HG02588 (cell line): ENCODE data around the gene SETD2.
"Not testable (repeated sequence)": the region's sequence is repeated elsewhere in the genome, so short reads cannot be mapped to it uniquely, and the experiment has no call there.

Experiments
- ATAC-seq: cut with Tn5 transposase; IDR thresholded peaks from one replicate; pipeline ENCODE4 v1.9.1; 2021; ENCODE audit warnings: mild to moderate bottlenecking, moderate library complexity; ENCODE audit not compliant: unreplicated experiment

Gene SETD2

DNA sequence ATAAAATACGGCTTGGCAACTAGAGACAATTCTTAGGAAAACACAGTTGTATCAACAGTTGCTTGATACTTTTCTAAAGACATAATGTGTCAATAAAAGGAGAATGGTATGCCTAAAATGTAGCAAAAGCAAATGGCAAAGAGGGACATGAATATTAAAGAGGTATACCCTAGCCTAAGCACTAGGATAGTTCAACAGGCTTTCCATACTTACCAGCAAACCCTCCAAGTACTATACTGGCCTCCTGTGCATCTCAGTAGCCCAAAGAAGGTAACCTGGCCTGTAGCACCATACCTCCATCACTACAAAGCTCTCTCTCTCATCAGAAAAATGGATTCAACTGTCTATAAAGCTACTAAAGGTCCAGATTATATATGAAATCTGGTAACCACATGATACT lies 7.5 kb downstream of the SETD2 start:
- ATAC-seq, result no peak

DNA sequence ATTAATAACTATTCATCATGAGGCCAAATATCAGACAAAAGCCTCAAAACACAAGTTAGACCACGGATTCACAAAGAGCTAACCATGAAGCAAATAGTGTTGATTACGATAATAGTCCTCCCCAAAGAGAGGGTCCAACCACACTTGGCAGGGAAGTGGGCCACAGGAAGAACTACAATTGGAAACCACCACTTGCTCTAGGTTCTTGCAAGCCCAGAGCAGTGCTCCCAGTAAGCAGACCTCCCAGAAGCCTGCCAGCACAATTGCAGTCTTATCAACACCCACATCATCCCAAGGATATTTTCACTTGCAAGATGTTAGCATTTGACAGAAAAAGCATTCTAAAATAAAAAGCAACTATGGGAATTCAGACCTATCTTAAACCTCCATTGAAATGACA lies 11.3 kb downstream of the SETD2 start:
- ATAC-seq, result no peak

DNA sequence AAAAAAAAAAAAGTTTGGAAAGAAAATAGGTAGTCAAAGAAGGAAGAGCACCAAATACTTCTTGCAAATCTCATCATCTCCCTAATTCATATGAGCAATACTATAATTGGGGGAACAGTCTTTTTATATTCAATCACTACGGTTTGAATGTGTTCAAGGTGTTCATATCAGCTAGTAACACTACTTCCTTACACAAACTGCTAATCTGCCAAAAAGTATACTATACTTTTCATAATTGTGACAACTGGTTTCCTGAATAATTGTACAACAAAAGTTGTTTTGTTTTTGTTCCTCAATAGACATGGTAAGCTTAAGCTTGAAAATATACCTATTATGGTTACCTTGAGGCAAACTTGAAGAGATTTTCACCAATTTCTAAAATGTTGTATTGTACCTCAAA lies 12.1 kb downstream of the SETD2 start:
- ATAC-seq, result no peak

DNA sequence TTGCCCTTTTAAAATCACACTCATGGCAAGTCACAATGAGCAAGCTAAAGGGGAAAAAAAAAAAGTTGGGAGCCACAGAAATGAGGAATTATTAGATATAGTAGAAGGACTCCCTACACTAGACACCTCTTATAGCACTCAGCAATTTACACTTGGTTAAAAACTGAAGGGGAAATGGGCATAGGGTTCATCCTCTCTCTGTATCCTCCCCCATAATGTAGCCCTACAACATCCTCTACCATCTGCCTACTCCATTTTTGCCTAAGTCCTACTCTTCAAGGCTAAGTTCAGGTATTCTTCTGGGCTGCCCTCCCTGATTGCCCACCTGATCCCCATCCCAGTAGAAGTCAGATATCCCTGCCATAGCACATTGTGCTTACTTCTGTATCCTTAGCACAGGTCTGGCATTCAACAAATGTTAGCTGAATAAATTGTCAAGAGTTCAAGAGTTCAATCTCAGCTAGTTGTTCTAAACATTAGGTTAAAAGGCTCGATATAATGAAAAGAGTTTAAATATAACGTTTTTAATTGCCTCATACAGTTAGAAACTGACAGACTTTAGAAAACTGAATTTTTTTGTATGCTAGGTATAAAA lies 14.5 kb downstream of the SETD2 start:
- no peak for ATAC-seq

DNA sequence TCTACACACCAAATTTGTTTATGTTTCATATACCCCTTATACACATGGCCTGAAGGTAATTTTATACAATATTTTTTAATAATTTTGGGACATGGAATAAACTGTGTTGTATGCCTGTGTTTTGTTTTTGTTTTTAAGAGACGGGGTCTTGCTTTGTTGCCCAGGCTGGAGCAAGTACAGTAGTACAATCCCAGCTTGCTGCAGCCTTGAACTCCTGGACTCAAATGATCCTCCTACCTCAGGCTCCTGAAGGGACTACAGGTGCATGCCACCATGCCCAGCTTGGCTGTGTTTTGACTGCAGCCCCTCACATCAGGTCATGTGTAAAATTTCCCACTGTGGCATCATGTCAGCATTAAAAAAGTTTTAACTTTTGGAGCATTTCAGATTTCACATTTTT lies 18.6 kb downstream of the SETD2 start:
- ATAC-seq, result no peak

DNA sequence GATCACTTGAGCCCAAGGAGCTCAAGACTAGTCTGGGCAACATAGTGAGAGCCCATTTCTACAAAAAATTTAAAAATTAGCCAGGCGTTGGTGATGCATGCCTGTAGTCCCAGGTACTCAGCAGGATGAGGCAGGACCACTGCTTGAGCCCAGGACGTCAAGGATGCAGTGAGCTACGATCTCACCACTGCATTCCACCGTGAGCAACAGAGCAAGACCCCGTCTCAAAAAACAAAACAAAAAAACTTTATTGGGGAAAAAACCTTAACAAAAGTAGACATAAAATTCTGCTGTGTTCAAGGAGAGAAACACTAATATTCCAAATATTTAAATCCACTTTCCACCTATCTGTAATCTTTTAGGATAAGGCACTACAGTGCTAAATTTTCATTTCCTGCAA lies 20.8 kb downstream of the SETD2 start:
- ATAC-seq, result no peak

DNA sequence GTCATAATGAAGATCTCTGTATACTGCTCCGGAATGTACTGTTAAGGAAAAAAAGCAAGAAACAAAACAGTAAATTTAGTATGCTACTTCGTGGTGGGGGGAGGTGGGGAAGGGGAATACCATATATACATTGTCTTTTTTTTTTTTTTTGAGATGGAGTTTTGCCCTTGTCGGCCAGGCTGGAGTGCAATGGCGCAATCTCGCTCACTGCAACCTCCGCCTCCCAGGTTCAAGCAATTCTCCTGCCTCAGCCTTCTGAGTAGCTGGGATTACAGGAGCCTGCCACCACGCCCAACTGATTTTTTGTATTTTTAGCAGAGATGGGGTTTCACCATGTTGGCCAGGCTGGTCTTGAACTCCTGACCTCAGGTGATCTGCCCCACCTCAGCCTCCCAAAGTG lies 21.4 kb downstream of the SETD2 start:
- not testable (repeated sequence) for ATAC-seq

DNA sequence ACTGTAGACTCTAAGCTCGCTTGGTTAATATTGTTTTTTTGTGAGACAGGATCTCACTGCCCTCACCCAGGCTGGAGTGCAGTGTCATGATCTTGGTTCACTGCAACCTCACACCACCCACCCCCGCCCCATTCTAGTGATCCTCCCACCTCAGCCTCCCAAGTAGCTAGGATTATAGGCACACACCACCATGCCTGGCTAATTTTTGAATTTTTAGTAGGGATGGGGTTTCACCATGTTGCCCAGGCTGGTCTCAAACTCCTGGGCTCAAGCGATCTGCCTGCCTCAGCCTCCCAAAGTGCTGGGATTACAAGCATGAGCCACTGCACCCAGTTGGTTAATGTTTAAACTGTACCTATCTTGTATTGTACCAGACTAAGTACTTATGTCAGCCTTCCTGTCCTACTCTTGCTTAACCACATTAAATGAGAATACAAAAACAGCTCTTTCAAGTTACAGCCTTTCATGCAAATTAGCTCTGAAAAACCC lies 22.9 kb downstream of the SETD2 start:
- ATAC-seq, result peak; percentile 81

DNA sequence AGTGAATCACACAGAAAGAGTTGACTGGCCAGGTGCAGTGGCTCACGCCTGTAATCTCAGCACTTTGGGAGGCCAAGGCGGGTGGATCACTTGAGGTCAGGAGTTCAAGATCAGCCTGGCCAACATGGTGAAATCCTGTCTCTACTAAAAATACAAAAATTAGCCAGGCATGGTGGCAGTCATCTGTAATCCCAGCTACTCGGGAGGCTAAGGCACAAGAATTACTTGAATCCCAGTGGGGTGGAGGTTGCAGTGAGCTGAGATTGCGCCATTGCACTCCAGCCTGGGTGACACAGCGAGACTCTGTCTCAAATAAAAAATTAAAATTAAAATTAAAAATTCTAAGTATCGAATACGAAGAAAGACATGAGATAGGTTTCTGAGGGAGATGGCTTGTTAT lies 23.4 kb downstream of the SETD2 start:
- ATAC-seq, result not testable (repeated sequence)

DNA sequence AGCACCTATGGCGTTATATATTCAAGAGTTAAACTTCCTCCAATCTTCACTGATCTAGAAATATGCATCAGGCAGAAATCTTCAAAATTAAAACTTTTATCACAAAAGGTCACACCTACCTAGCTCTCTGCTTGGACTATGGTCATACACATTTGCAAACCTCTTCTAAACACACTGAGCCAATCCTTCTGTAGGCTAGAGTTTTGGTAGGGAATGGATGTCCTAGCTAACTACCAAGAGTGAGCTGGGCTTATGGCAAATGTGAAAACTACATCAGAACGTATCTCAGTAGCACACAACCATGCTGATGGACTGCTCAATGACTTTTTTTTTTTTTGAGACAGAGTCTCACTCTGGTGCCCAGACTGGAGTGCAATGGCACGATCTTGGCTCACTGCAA lies 29.6 kb downstream of the SETD2 start:
- no peak for ATAC-seq

DNA sequence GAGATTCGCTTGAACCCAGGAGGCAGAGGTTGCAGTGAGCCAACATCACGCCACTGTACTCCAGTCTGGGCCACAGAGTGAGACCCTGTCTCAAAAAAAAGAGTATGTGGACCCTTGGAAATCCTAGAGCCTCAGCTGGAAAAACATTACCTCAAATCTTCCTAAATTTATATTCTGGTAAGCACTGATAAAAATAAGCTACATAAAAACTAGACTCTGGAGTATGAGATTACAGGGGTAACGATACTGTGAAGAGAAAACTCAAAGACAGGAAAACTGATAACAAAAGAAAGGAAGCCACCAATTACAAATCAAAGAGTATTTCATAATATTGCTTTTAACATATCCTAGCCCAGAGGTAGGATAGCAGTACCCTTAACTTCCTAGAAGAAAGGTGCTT lies 30.3 kb downstream of the SETD2 start:
- no peak for ATAC-seq

DNA sequence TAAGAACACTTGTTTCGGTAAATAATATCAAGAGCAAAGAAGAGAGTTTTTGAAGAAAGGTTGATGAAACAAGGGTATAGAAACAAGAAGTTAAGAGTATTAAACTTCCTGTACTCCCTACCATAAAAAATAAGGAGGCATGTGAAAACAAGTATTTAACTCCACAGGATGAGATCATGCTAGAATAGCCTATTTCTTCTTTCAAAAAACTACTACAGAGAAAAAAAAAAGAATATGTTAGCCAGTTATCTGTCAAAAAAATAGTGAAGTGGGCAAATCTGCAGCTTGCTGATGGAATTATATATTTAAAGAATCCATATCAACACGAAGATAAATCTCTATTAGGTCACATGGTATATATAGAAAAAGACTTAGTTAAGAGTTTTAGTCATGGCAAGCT lies 33.4 kb downstream of the SETD2 start:
- ATAC-seq, result no peak

DNA sequence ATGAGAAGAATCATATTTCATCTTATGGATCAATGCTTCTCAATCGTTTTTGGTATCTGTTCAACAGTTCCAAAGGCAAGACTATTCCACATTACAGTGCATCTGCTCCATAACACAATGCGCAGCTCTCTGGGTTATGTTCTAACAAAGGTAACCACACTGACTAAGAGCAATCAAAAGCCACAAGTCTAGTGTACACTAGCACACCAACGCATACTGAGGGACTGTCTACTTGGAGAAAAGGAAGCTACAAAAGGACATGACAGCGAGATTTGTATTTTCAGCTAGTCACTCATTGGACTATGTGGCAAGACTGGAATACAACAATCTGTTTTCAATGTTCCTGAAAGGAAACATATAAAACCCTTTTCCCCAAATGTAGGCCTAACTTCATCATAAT lies 35.8 kb downstream of the SETD2 start:
- ATAC-seq, result no peak

DNA sequence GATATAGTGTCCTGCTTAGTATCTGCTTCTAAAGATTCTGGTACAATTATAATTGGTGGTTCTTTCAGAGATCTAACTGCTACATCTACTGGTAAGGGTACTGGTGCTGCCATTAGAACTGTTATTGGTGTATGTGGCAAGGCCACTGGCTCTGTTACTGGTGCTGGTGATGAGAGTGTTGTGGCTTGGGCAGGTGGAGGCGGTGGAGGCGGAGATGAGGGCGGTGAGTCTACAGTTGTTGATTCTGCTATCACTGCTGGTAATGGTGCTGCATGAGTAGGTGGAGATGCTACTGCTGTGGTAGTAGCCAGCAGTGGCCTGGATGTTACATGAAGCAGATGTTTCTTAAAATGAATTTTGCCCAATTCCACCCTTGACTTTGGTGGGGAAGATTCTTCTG lies 40.1 kb downstream of the SETD2 start:
- no peak for ATAC-seq

DNA sequence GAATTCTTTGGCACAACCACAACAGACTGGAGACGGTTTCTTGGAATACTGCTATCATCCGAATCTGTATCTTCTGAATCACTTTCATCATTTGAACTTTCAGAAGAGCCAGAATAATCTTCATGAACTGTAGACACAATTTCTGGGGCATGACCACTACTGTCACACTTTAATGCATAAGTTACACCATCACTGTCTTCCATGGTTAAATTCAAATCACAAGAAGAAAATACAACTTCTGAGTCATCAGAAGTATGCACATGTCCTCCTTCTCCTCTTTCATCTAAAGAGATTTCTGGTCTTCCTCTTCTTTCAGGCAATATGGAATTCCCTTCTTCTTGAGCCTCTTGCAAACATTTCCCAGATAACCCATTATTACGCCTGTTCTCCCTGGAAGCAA lies 42.5 kb downstream of the SETD2 start:
- no peak for ATAC-seq

DNA sequence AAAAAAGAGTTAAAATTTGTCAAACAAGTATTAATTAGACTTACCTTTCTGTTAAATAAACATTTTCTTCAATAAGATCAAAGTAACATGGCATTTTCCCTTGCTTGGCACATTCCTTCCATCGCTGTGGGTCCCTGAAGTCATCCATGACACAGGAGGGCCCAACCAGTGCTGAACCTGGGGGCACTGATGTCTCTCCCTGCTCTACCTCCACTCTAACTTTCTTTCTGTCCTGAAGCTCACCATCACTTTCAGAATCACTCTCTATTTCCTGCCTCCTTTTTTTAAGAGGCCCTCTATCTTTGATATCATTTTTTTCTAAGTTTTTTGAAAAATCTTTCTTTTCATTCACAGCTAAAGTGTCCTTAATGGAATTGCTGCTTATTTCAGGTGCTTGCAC lies 43.8 kb downstream of the SETD2 start:
- ATAC-seq, result no peak

DNA sequence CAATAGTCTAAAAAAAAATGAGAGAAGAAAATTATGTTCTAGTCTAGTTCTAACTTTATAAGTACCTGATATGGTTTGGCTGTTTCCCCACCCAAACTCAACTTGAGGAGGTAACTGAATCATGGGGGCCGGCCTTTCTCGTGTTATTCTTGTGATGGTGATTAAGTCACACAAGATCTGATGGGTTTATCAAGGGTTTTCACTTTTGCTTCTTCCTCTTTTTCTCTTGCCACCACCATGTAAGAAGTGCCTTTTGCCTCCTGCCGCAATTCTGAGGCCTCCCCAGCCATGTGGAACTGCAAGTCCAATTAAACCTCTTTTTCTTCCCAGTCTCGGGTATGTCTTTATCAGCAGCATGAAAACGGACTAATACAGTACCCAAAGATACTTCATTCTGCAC lies 44.5 kb downstream of the SETD2 start:
- not testable (repeated sequence) for ATAC-seq

DNA sequence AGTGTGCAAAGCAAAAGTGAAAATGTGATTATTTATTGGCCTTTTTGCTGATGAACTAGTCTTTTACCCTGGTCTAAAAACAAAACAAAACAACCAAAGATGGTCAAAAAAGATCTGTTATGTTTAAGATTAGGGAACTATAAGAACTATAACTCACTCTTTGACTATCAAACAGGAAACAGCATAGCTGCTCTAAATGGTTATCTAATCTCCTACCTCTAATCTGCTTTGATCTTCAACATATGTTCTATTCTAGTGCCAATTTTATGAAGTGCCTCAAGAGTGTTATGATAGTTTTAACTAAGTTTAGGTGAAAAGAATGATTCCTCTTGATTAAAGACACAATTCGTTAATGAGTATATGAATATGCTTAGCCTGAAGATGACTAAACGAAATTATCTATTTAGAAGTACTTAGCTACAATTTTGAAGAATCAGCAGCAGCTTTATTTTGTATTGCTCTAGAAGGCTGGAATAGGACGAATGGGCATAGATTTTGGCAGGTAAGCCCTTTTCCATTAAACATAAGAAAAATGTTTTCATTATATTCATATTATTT lies 46.0 kb downstream of the SETD2 start:
- no peak for ATAC-seq

DNA sequence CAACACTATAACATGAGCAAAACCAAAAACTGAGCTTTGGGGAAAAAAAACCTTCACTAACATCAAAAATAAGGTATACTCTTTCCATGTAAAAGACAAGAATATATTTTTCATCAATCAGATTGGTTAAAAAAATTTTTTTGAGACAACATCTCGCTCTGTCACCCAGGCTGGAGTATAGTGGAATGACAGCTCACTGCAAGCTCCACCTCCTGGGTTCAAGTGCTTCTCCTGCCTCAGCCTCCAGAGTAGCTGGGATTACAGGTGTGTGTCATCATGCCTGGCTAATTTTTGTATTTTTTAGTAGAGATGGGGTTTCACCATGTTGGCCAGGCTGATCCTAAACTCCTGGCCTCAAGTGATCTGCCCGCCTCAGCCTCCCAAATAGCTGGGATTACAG lies 48.4 kb downstream of the SETD2 start:
- not testable (repeated sequence) for ATAC-seq

DNA sequence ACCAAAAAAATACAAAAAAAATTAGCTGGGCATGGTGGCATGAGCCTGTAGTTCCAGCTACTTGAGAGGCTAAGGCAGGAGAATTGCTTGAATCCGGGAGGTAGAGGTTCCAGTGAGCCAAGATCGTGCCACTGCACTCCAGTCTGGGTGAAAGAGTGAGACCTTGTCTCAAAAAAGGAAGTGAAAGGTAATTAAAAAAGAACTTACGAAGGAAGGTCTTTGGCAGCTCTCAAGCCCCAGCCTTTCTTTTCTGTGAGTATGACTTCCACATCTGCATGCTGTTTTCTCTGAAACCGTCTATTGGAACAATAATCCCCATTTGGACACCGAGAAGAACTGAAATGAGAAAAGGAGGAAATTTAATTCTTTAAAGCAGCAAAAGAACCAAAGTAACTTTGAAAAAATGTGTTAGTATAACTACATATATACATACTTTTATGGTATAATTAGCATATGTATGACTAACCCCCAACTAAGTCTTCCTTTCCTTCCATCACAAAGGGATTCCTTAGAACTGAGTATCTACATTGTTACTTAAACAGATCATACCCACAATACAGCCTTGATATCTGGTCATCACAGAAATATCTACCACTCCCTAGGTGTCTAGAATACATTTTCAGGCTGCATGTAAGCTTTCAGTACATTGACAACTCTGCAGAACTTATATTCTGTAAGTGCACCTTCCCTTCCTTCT lies 50.1 kb downstream of the SETD2 start:
- no peak for ATAC-seq

DNA sequence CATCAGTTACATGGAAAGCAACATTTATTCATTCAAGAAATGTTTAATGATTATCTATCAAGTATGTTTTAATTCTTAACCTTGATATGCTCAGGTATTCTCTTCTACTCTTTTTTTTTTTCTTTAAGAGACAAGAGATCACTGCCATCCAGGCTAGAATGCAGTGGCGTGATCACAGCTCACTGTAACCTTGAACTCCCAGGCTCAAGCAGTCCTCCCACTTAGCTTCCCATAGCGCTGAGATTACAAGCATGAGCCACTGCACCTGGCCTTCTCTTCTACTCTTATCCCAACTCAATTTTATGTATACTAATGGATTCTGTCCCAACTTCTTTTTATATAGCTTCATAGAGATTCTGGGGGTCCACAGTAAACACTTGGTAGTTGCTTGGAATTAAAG lies 50.9 kb downstream of the SETD2 start:
- no peak for ATAC-seq

DNA sequence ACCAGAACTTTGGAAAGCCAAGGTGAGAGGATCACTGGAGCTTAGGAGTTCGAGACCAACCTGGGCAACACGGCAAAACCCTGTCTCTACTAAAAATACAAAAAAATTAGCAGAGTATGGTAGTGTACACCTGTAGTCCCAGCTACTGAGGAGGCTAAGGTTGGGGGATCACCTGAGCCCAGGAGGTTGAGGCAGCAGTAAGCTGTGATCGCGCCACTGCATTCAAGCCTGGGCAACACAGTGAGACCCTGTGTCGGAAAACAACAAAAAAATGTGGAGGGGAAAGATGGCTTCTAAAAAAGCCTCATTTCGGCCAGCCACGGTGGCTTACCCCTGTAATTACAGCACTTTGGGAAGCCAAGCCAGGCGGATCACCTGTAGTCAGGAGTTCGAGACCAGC lies 54.5 kb downstream of the SETD2 start:
- ATAC-seq, result no peak

DNA sequence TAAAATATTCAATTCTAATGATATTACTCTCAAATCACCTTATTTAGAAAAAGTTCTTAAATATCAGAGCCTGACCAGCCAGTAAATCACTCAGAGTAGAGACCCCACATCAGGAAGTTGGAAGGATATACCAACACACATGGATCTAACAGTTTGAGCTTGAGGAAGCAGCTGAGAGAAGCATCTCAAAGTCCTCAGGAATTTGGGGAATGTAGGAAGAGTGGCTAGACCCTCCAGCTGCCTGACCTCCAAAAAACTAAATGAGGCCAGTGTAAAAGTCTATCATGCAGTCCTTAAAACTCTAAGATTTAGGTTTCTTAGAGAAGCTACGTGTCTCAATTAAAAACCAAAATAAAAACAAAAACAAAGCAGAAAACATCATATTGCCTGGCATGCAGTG lies 55.4 kb downstream of the SETD2 start:
- no peak for ATAC-seq
